PC-3 (cell line): ENCODE measurements around the gene GPR107.
"Not testable (repeated sequence)": the region's sequence is repeated elsewhere in the genome, so short reads cannot be mapped to it uniquely, and the experiment has no call there.

Source experiments
- CTCF ChIP-seq: fragments of 300-600 bp; sonication (generic); conservative IDR thresholded peaks from 2 replicates; pipeline ENCODE4 v1.5.1; 2017; ENCODE audit warnings: antibody characterized with exemption, low read depth, mild to moderate bottlenecking, low read length
- EZH2 ChIP-seq: fragments of 300-600 bp; sonication (generic); IDR thresholded peaks from one replicate; pipeline ENCODE4 v1.6.1; 2017; ENCODE audit warnings: antibody characterized with exemption, mild to moderate bottlenecking, low read length; ENCODE audit not compliant: unreplicated experiment

GRCh38 chr9:130021842-130022241 lies 31.9 kb upstream of the GPR107 start:
- TF ChIP-seq CTCF, EZH2: not testable (repeated sequence)
